Measurements from ENCODE around the gene ABHD12B.

ABHD12B gene

DNA sequence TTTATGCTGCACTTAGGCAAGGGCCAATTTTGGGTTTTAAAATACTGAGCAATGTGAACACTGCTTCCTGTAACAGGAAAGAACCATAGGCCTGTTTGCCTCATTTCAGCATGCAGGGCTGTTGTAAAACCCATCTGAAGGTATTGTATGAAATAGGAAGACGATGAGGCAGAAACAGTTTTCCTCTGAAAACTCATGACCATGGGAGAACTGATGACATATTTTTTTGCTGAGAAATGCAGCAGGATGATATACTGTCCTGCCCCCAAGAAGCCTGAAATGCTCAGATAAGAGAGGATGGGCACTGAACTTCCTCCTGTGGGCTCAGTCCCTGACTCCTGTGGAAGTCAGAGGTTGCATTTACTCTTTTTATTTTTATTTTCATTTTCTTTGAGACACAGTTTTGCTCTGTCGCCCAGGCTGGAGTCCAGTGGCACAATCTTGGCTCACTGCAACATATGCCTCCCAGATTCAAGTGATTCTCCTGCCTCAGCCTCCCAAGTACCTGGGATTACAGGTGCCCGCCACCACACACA, 55.1 kb downstream of the ABHD12B start:
- Histone ChIP-seq H3K9me3 (replicated peaks; ENCODE audit: insufficient read depth, low read length) (no peaks in the 10 kb centered on the region), H4K20me1 (ENCODE audit: insufficient read depth, low read length) (no peaks in the 10 kb centered on the region), H3K27me3 (replicated peaks; ENCODE audit: insufficient read depth, low read length) (no peaks in the 10 kb centered on the region), H3K9me2 (replicated peaks; ENCODE audit: insufficient read depth, low read length) (no peaks in the 10 kb centered on the region), H3K36me3 (replicated peaks; ENCODE audit: insufficient read depth, low read length) (no peaks in the 10 kb centered on the region), H3K79me2 (ENCODE audit: low read length) (no peaks in the 10 kb centered on the region), H3K4me3 (ENCODE audit: low read length) (no peak overlapping the region), H3K4me1 (ENCODE audit: low read length) (no peaks in the 10 kb centered on the region), H3K4me2 (ENCODE audit: low read depth, low read length) (no peak overlapping the region), H3F3A (ENCODE audit: insufficient read depth, low read length) (no peaks in the 10 kb centered on the region), H3K9ac (ENCODE audit: low read length) (no peak overlapping the region), H3K27ac (ENCODE audit: low read length) (no peak overlapping the region), H2AFZ (ENCODE audit: low read length) (no peak overlapping the region)
- no peak for DNase-seq
- TF ChIP-seq, protein P1, sequence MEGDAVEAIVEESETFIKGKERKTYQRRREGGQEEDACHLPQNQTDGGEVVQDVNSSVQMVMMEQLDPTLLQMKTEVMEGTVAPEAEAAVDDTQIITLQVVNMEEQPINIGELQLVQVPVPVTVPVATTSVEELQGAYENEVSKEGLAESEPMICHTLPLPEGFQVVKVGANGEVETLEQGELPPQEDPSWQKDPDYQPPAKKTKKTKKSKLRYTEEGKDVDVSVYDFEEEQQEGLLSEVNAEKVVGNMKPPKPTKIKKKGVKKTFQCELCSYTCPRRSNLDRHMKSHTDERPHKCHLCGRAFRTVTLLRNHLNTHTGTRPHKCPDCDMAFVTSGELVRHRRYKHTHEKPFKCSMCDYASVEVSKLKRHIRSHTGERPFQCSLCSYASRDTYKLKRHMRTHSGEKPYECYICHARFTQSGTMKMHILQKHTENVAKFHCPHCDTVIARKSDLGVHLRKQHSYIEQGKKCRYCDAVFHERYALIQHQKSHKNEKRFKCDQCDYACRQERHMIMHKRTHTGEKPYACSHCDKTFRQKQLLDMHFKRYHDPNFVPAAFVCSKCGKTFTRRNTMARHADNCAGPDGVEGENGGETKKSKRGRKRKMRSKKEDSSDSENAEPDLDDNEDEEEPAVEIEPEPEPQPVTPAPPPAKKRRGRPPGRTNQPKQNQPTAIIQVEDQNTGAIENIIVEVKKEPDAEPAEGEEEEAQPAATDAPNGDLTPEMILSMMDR (IDR thresholded peaks at IDR 0.05; ENCODE audit: low read length) = no peak
- no peak for TF ChIP-seq EZH2 (optimal IDR thresholded peaks at IDR 0.05; ENCODE audit: low read depth, low read length)
- no peak for TF ChIP-seq EZH2phosphoT487 (IDR thresholded peaks at IDR 0.05; ENCODE audit: low read length)

GRCh38 chr14:50928002-50928635, 56.3 kb downstream of the ABHD12B start:
- Histone ChIP-seq H3K36me3 (replicated peaks; ENCODE audit: insufficient read depth, low read length) (no peaks in the 10 kb centered on the region), H3K4me1 (ENCODE audit: low read length) (no peaks in the 10 kb centered on the region), H3K27me3 (replicated peaks; ENCODE audit: insufficient read depth, low read length) (no peaks in the 10 kb centered on the region), H3K4me2 (ENCODE audit: low read depth, low read length) (no peak overlapping the region), H3K9me2 (replicated peaks; ENCODE audit: insufficient read depth, low read length) (no peaks in the 10 kb centered on the region), H3F3A (ENCODE audit: insufficient read depth, low read length) (no peaks in the 10 kb centered on the region), H2AFZ (ENCODE audit: low read length) (no peak overlapping the region), H4K20me1 (ENCODE audit: insufficient read depth, low read length) (no peaks in the 10 kb centered on the region), H3K9me3 (replicated peaks; ENCODE audit: insufficient read depth, low read length) (no peaks in the 10 kb centered on the region), H3K9ac (ENCODE audit: low read length) (no peak overlapping the region), H3K27ac (ENCODE audit: low read length) (no peak overlapping the region), H3K79me2 (ENCODE audit: low read length) (no peaks in the 10 kb centered on the region), H3K4me3 (ENCODE audit: low read length) (no peak overlapping the region)
- TF ChIP-seq, protein P1 (IDR thresholded peaks at IDR 0.05; ENCODE audit: low read length) = no peak
- no peak for TF ChIP-seq EZH2phosphoT487 (IDR thresholded peaks at IDR 0.05; ENCODE audit: low read length)
- no peak for TF ChIP-seq EZH2 (optimal IDR thresholded peaks at IDR 0.05; ENCODE audit: low read depth, low read length)
- DNase-seq = no peak

- Histone ChIP-seq H3K27me3 (replicated peaks; ENCODE audit: insufficient read depth, low read length) (no peaks in the 10 kb centered on the region), H4K20me1 (ENCODE audit: insufficient read depth, low read length) (no peaks in the 10 kb centered on the region), H3K9me2 (replicated peaks; ENCODE audit: insufficient read depth, low read length) (no peaks in the 10 kb centered on the region), H3K4me3 (ENCODE audit: low read length) (no peak overlapping the region), H3K9me3 (replicated peaks; ENCODE audit: insufficient read depth, low read length) (no peaks in the 10 kb centered on the region), H3K27ac (ENCODE audit: low read length) (no peak overlapping the region), H3K36me3 (replicated peaks; ENCODE audit: insufficient read depth, low read length) (no peaks in the 10 kb centered on the region), H3K9ac (ENCODE audit: low read length) (no peak overlapping the region), H2AFZ (ENCODE audit: low read length) (no peak overlapping the region), H3F3A (ENCODE audit: insufficient read depth, low read length) (no peaks in the 10 kb centered on the region), H3K4me2 (ENCODE audit: low read depth, low read length) (no peak overlapping the region), H3K79me2 (ENCODE audit: low read length) (no peaks in the 10 kb centered on the region), H3K4me1 (ENCODE audit: low read length) (no peaks in the 10 kb centered on the region)
- TF ChIP-seq EZH2 (optimal IDR thresholded peaks at IDR 0.05; ENCODE audit: low read depth, low read length) (no peak), EZH2phosphoT487 (IDR thresholded peaks at IDR 0.05; ENCODE audit: low read length) (no peak)
- TF ChIP-seq, protein P1 (IDR thresholded peaks at IDR 0.05; ENCODE audit: low read length) = no peak
- no peak for DNase-seq
Observed at GRCh38 chr14:50929506-50929905, 57.7 kb downstream of the ABHD12B start.

Data from MM.1S (cell line).